HG03196 (cell line): ENCODE data around the gene ATP8A2.

Experiments
- ATAC-seq: cut with Tn5 transposase; IDR thresholded peaks from one replicate; pipeline ENCODE4 v1.9.1; 2021; ENCODE audit not compliant: unreplicated experiment

ATP8A2 gene

DNA sequence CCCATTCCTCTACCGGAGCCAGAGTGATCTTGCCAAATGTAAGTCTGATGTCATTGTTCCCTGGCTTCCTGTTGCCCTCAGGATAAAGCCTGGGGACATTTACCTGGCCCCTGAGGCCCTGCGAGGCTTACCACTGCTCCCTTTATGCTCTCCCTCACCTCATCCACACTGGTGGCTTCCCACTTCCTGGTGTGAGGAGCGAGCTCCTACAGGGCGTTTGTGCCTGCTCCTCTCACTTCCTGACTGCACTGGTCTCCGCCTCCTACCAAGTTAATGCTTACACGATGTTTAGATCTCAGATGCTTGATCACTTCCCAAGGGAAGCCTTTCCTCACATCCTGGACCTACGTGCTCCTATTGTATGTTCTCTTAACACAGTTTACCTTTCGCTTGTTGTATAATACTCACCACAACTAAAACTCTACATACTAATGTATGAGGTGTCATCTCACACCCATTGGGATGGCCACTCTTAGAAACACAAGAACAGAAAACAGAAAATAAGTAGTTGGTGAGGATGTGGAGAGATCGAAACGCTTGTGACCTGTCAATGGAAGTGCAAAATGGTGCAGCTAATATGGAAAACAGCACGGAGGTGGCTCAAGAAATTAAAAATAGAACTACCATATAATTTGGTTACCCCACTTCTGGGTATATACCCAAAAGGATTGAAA lies 502.4 kb downstream of the ATP8A2 start:
- no peak for ATAC-seq

DNA sequence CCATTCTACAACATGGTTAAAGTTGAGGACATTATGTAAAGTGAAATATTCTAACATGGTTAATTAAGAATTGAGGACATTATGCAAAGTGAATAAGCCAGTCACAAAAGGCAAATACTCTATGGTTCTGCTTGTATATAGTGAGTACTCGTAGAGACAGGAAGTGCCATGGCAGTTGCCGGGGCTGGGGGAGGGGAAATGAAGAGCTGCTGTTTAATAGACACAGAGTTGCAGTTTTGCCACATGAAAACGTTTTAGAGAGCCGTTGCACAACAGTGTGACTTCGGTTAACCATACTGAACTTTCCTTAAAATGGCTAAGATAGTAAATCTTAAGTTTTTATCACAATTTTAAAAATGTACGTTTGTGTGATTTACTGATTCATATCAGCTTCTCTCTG lies 503.1 kb downstream of the ATP8A2 start:
- no peak for ATAC-seq

DNA sequence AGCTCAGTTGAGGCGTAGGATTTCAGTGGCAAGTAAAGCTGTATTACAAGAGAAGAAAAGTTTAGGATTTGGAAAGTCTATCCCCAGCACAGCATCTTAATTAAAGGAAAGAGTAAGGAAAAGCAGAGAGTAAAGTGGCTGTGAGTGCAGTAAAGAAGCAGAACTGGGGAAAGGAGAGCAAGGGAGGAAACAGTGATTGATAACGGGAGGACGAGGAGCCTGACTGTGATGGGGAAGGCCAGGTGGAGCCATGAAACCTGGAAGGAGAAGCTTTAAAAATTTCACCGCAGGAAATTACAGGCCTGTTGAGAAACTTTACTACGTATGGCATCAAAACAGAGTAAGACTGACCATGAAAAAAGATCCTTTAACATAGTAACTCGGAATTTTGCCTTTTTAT lies 504.5 kb downstream of the ATP8A2 start:
- ATAC-seq = no peak

DNA sequence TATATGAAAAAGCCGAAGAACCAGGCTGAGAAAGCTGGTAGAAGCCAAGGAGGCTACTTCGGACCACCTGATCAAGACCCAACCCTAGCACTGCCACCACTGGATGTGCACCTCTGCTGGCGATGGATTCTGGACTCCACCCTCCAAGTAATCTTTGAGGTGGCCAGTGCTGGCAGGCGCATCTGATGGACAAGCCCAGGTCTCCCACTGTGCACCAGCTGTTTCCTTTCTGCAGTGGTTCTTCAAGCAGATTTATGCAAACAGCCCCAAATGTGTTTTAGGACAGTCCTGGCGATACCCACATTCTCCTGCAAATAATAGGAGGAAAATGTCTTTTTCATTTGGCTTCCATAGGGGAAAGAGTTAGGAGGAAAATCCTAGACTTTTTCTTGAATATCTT lies 507.7 kb downstream of the ATP8A2 start:
- ATAC-seq = no peak

GRCh38 chr13:25881136-25881926 lies 509.6 kb downstream of the ATP8A2 start:
- no peak for ATAC-seq

- no peak for ATAC-seq
Observed at GRCh38 chr13:25881971-25882451, 510.2 kb downstream of the ATP8A2 start.

DNA sequence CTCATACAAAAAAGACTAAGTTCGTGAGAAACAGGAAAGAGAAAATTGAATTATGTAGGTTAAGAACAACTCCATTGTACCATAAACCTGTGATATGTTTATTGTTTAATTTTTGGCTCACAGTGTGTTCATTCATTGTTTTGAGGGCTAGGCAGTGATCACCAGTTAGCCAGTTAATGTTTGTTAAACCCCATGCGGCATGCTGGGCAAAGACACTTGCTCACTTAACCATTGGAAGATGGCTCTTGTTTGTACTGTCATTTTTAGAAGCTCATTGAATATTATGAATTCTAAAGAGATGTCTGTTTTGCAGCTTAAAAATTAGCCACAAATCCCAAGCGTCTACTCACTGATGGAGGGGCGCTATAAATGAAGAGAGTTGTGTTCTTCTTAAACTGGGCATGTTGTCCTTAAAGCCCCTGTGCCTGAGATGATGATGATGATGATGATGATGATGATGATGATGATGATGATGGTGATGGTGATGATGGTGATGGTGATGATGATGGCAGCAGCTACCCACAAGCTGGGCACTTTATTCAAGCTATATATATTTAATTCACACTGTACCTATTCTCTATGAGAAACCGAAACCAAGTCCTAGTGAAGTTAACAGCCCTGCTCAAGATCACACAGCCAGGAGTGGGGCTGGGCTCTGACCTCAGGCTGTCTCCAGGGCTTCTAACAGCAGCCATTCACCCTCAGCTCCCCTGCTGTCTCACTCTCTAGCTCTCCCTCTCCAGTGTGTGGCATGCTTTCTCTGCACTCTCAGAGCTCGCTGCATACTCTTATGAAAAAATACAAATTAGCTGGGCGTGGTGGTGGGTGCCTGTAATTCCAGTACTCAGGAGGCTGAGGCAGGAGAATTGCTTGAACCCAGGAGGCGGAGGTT lies 510.9 kb downstream of the ATP8A2 start:
- ATAC-seq = no peak

- ATAC-seq = no peak
Observed at GRCh38 chr13:25885418-25885817, 513.6 kb downstream of the ATP8A2 start.

GRCh38 chr13:25886438-25887214 lies 514.9 kb downstream of the ATP8A2 start:
- ATAC-seq = no peak

GRCh38 chr13:25887962-25888655 lies 516.3 kb downstream of the ATP8A2 start:
- no peak for ATAC-seq

GRCh38 chr13:25890671-25891212 lies 519.0 kb downstream of the ATP8A2 start:
- ATAC-seq = no peak

DNA sequence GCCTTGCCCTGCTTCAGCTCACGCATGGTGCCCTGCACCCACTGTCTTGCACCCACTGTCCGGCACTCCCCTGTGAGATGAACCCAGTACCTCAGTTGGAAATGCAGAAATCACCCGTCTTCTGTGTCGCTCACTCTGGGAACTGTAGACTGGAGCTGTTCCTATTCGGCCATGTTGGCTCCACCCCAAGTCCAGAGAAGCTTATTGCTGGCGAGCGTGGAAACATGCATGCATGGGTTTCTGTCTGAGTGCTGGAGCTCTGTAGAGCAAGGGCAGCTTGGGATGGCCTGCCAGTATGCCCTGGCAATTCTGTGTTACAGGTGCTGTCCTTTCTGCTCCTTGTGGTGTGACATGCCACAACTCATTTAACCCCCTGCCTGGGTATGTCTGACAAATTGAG lies 527.2 kb downstream of the ATP8A2 start:
- ATAC-seq = no peak

GRCh38 chr13:25899464-25899863 lies 527.7 kb downstream of the ATP8A2 start:
- no peak for ATAC-seq

GRCh38 chr13:25899952-25900351 lies 528.2 kb downstream of the ATP8A2 start:
- ATAC-seq = no peak

- ATAC-seq = peak; percentile 98
Observed at GRCh38 chr13:25901460-25902376, 529.9 kb downstream of the ATP8A2 start.

DNA sequence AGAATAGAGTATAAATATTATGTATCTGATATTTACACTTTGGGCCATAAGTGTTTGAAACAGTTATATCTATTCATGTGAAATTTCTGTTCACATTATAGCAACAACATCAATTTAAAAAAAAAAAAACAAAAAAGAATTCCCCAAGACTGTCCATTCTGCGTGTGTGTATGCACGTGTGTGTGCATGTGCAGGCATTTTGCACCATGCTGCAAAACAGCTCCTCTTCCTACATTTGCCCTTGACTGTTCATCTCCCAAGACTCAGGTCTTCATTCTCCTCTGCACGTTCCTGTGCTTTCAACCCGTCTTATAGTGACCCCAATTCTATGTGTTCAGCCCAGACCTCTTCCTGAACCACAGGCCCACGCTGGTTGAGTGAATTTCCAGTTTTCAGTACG lies 530.7 kb downstream of the ATP8A2 start:
- ATAC-seq = no peak

GRCh38 chr13:25902891-25903341 lies 531.1 kb downstream of the ATP8A2 start:
- ATAC-seq = no peak

GRCh38 chr13:25904830-25905229 lies 533.1 kb downstream of the ATP8A2 start:
- ATAC-seq = no peak

DNA sequence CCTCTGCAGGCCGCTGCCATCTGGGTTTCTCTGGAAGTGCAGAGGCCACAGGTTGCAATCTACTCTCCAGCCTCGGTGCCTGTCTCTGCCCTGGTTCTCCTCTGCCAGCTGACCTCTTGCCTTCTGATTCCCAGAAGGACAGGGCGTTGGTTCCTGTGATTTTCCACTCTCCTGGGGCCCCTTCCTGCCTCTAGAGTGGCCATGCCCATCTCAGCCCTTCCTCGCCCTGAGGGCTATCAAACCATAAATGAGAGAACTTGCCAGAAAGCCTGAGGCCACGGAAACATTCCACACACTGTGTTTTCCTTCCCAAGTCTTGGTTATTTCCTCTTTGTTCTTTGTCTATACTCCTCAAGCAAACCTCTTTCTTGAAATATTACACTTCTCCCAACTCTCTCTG lies 533.8 kb downstream of the ATP8A2 start:
- ATAC-seq = no peak
